ENCODE measurements around the gene GOLIM4.

DNA sequence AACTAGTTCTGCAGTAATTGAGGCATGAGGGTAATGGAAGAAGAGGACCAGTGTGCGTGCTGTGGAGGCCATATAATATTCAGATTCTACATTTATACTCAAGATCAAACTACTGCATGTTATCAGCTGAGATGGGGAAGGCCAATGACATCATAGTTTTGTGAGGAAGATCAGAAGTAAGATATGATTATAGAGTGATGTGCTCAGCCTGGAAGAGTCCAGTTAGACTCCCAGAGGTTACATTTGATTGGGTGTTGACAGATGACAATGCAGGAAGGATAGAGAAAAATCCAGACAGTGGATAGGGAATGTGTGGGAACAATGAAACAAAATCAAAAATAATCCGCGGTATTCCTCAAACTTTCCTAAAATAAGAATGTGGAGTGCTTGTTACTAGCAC, 35.4 kb downstream of the GOLIM4 start:
- TF ChIP-seq EP300 (IDR thresholded peaks at IDR 0.05) (no peak), POLR2AphosphoS5 (IDR thresholded peaks at IDR 0.05) (no peak), POLR2A (IDR thresholded peaks at IDR 0.05) (no peak)
- TF ChIP-seq, protein P1, sequence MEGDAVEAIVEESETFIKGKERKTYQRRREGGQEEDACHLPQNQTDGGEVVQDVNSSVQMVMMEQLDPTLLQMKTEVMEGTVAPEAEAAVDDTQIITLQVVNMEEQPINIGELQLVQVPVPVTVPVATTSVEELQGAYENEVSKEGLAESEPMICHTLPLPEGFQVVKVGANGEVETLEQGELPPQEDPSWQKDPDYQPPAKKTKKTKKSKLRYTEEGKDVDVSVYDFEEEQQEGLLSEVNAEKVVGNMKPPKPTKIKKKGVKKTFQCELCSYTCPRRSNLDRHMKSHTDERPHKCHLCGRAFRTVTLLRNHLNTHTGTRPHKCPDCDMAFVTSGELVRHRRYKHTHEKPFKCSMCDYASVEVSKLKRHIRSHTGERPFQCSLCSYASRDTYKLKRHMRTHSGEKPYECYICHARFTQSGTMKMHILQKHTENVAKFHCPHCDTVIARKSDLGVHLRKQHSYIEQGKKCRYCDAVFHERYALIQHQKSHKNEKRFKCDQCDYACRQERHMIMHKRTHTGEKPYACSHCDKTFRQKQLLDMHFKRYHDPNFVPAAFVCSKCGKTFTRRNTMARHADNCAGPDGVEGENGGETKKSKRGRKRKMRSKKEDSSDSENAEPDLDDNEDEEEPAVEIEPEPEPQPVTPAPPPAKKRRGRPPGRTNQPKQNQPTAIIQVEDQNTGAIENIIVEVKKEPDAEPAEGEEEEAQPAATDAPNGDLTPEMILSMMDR (IDR thresholded peaks at IDR 0.05), result no peak
